Measurements from ENCODE around the gene NUP62.

NUP62 gene

GRCh38 chr19:49880162-49880869 lies 49.0 kb downstream of the NUP62 start:
- no peak for DNase-seq

GRCh38 chr19:49879243-49879963 lies 49.9 kb downstream of the NUP62 start:
- no peak for DNase-seq

- DNase-seq, result no peak
Observed at GRCh38 chr19:49878744-49879070, 50.6 kb downstream of the NUP62 start.

GRCh38 chr19:49877879-49878743 lies 51.2 kb downstream of the NUP62 start:
- DNase-seq, result peak; percentile 93 to 95

- peak; percentile 99 for DNase-seq
Observed at GRCh38 chr19:49877020-49877878, 52.1 kb downstream of the NUP62 start, which contains the start of the genes AKT1S1 and TBC1D17. TSS of gene AKT1S1 (minus strand) at chr19:49877355. CDS start at chr19:49873295, 4,060 bp downstream. TSS of gene TBC1D17 (plus strand) at chr19:49877702. CDS start at chr19:49877724, 22 bp downstream.

GRCh38 chr19:49876422-49877019 lies 52.8 kb downstream of the NUP62 start:
- DNase-seq, result peak; percentile 97

- peak; percentile 18 to 33 for DNase-seq
Observed at GRCh38 chr19:49875857-49876421, 53.4 kb downstream of the NUP62 start.

GRCh38 chr19:49875177-49875576 lies 54.1 kb downstream of the NUP62 start:
- no peak for DNase-seq

GRCh38 chr19:49874503-49875157 lies 54.7 kb downstream of the NUP62 start:
- DNase-seq, result no peak

GRCh38 chr19:49873834-49874233 lies 55.5 kb downstream of the NUP62 start:
- DNase-seq, result no peak

GRCh38 chr19:49873129-49873521 lies 56.2 kb downstream of the NUP62 start:
- DNase-seq, result no peak

GRCh38 chr19:49872245-49873128 lies 56.8 kb downstream of the NUP62 start:
- no peak for DNase-seq

- DNase-seq, result no peak
Observed at GRCh38 chr19:49871349-49871985, 57.8 kb downstream of the NUP62 start.

GRCh38 chr19:49870309-49870901 lies 58.9 kb downstream of the NUP62 start:
- no peak for DNase-seq

- DNase-seq, result peak; percentile 99 to 100
Observed at GRCh38 chr19:49869484-49870308, 59.6 kb downstream of the NUP62 start.

- DNase-seq, result peak; percentile 84 to 86
Observed at GRCh38 chr19:49869009-49869483, 60.3 kb downstream of the NUP62 start.

- peak; percentile 81 to 89 for DNase-seq
Observed at GRCh38 chr19:49866933-49867782, 62.1 kb downstream of the NUP62 start, which contains the start of gene PNKP. TSS of gene PNKP (minus strand) at chr19:49867576. CDS start at chr19:49867204, 372 bp downstream.
